H1 (cell line): ENCODE data around the gene CNNM4. TPM values are rescaled to one million over a fixed set of nuclear protein-coding genes. Genes with fewer than 3 reads are reported as not detected.

ENCODE experiments used
- CTCF ChIA-PET: fragments of 300-600 bp; sonication (Branson Sonifier 250); formaldehyde crosslinking; loops from one replicate; lab custom pipeline; 2021; ENCODE audit not compliant: partially characterized antibody; lab: Charles Lee
- POLR2A ChIA-PET: fragments of 300-600 bp; sonication (Branson Sonifier 250); formaldehyde crosslinking; loops from one replicate; lab custom pipeline; 2021; ENCODE audit warnings: inconsistent platforms; ENCODE audit not compliant: partially characterized antibody; lab: Charles Lee
- DNase-seq, 2 experiments: peaks; one replicate each; pipeline versions ENCODE4 v3.0.0 to v3.0.0-alpha.2; 2010 to 2022; ENCODE audit warnings: low spot score in 2 of 2, low read depth in 1 of 2, mixed read lengths in 1 of 2
- FAIRE-seq: peaks from 2 replicates; lab custom pipeline; 2011; peaks lifted over from hg19 to GRCh38; lab: Jason Lieb, UNC
- H2AFZ ChIP-seq: 2 replicates; pipeline ENCODE4 v1.8.1; 2012; ENCODE audit warnings: low read length, inconsistent platforms
- H2AK5ac ChIP-seq: 2 replicates; pipeline ENCODE4 v1.6.1; 2013; ENCODE audit warnings: low read depth, low read length
- H2BK120ac ChIP-seq: replicated peaks from 2 replicates; pipeline ENCODE3; 2013; ENCODE audit warnings: low read depth, low read length, inconsistent platforms
- H2BK12ac ChIP-seq: 2 replicates; pipeline ENCODE4 v1.6.1; 2013; ENCODE audit warnings: low read depth, low read length
- H2BK15ac ChIP-seq: 2 replicates; pipeline ENCODE4 v1.6.1; 2013; ENCODE audit warnings: low read length
- H2BK20ac ChIP-seq: 2 replicates; pipeline ENCODE4 v1.6.1; 2013; ENCODE audit warnings: low read length
- H2BK5ac ChIP-seq: 2 replicates; pipeline ENCODE4 v1.6.1; 2013; ENCODE audit warnings: low read depth, low read length
- H3K14ac ChIP-seq: 2 replicates; pipeline ENCODE4 v1.6.1; 2013; ENCODE audit warnings: inconsistent platforms; ENCODE audit not compliant: insufficient read length
- H3K18ac ChIP-seq: 2 replicates; pipeline ENCODE4 v1.6.1; 2013; ENCODE audit warnings: low read length; ENCODE audit errors: extremely low read depth
- H3K23ac ChIP-seq: 2 replicates; pipeline ENCODE4 v1.6.1; 2013; ENCODE audit warnings: inconsistent platforms; ENCODE audit not compliant: insufficient read length
- H3K23me2 ChIP-seq: 2 replicates; pipeline ENCODE4 v1.6.1; 2013; ENCODE audit warnings: low read depth, low read length
- H3K27ac ChIP-seq: 2 replicates; pipeline ENCODE4 v1.6.1; 2011; ENCODE audit warnings: low read depth, low read length, inconsistent platforms
- H3K27me3 ChIP-seq, 4 experiments: replicated peaks in 1 of 4; 1 replicate in 1 of 4; 2 replicates in 3 of 4; pipeline versions ENCODE4 v1.6.1 to v1.8.1; 2011 to 2013; ENCODE audit warnings: low read length in 3 of 4, mild to moderate bottlenecking in 3 of 4, inconsistent platforms in 2 of 4, mixed read lengths in 2 of 4, moderate library complexity in 1 of 4; ENCODE audit not compliant: control insufficient read depth in 3 of 4, insufficient read depth in 3 of 4; ENCODE audit errors: extremely low read depth in 1 of 4
- H3K36me3 ChIP-seq, 4 experiments: 2 replicates each; pipeline versions ENCODE4 v1.6.1 to v1.8.1; 2011 to 2013; ENCODE audit warnings: mild to moderate bottlenecking in 4 of 4, low read length in 3 of 4, moderate library complexity in 2 of 4, control low read depth in 1 of 4, inconsistent platforms in 1 of 4; ENCODE audit not compliant: insufficient read depth in 4 of 4, control insufficient read depth in 2 of 4
- H3K4ac ChIP-seq: replicated peaks from 2 replicates; pipeline ENCODE3; 2013; ENCODE audit warnings: low read length, low read depth, mixed read lengths, inconsistent platforms; ENCODE audit not compliant: insufficient read length
- H3K4me1 ChIP-seq, 4 experiments: replicated peaks in 1 of 4; 1 replicate in 1 of 4; 2 replicates in 3 of 4; pipeline versions ENCODE4 v1.6.1 to v1.8.1; 2011 to 2013; ENCODE audit warnings: low read length in 3 of 4, inconsistent platforms in 2 of 4, mixed read lengths in 1 of 4; ENCODE audit not compliant: insufficient read depth in 4 of 4, control insufficient read depth in 3 of 4
- H3K4me2 ChIP-seq, 2 experiments: 2 replicates each; pipeline versions ENCODE4 v1.6.1 to v1.8.1; 2011 to 2013; ENCODE audit warnings: low read depth in 2 of 2, low read length in 2 of 2, control low read depth in 1 of 2, inconsistent platforms in 1 of 2, mild to moderate bottlenecking in 1 of 2; ENCODE audit not compliant: insufficient read depth in 1 of 2
- H3K4me3 ChIP-seq, 4 experiments: fragments of 200-600, 300-600 bp in 1 of 4; sonication (generic), shearing (Covaris generic), sonication (Bioruptor Twin) in 1 of 4; 2 replicates each; pipeline versions ENCODE4 v1.5.1 to v1.8.1; 2011 to 2016; ENCODE audit warnings: low read length in 4 of 4, low read depth in 3 of 4, control low read depth in 2 of 4, inconsistent platforms in 2 of 4, mild to moderate bottlenecking in 2 of 4, mixed read lengths in 1 of 4, moderate library complexity in 1 of 4; ENCODE audit not compliant: insufficient read depth in 2 of 4; ENCODE audit errors: extremely low read depth in 1 of 4
- H3K56ac ChIP-seq: replicated peaks from 2 replicates; pipeline ENCODE3; 2013; ENCODE audit warnings: low read depth, mild to moderate bottlenecking, mixed read lengths, low read length, inconsistent platforms; ENCODE audit not compliant: insufficient read length
- H3K79me1 ChIP-seq: 2 replicates; pipeline ENCODE4 v1.6.1; 2013; ENCODE audit warnings: low read depth, low read length, control low read depth
- H3K79me2 ChIP-seq, 2 experiments: 2 replicates each; pipeline versions ENCODE4 v1.6.1 to v1.8.1; 2012 to 2013; ENCODE audit warnings: low read length in 2 of 2, mild to moderate bottlenecking in 2 of 2, inconsistent platforms in 1 of 2; ENCODE audit not compliant: insufficient read depth in 2 of 2, control insufficient read depth in 1 of 2
- H3K9ac ChIP-seq, 4 experiments: replicated peaks in 1 of 4; 1 replicate in 1 of 4; 2 replicates in 3 of 4; pipeline versions ENCODE4 v1.6.1 to v1.8.1; 2011 to 2013; ENCODE audit warnings: low read depth in 3 of 4, low read length in 3 of 4, control low read depth in 2 of 4, mild to moderate bottlenecking in 2 of 4, moderate library complexity in 2 of 4, inconsistent platforms in 1 of 4; ENCODE audit errors: extremely low read depth in 1 of 4
- H3K9me3 ChIP-seq, 2 experiments: 2 replicates each; pipeline versions ENCODE4 v1.6.1 to v1.8.1; 2012 to 2013; ENCODE audit warnings: mild to moderate bottlenecking in 2 of 2, moderate library complexity in 2 of 2, control low read depth in 1 of 2, inconsistent platforms in 1 of 2, low read depth in 1 of 2, low read length in 1 of 2, mixed read lengths in 1 of 2; ENCODE audit not compliant: insufficient read depth in 2 of 2
- H4K20me1 ChIP-seq, 2 experiments: replicated peaks in 1 of 2; 2 replicates each; pipeline versions ENCODE3 to v1.8.1; 2011 to 2013; ENCODE audit warnings: inconsistent platforms in 2 of 2, low read length in 2 of 2, mild to moderate bottlenecking in 1 of 2; ENCODE audit not compliant: insufficient read depth in 2 of 2, control insufficient read depth in 1 of 2
- H4K5ac ChIP-seq: 2 replicates; pipeline ENCODE4 v1.6.1; 2013; ENCODE audit warnings: low read length, low read depth, mixed read lengths, inconsistent platforms; ENCODE audit not compliant: insufficient read length
- H4K8ac ChIP-seq: 2 replicates; pipeline ENCODE4 v1.8.0; 2013; ENCODE audit warnings: mild to moderate bottlenecking, moderate library complexity, low read length, inconsistent platforms; ENCODE audit not compliant: insufficient read depth; ENCODE audit errors: extremely low read depth
- H4K91ac ChIP-seq: replicated peaks from 2 replicates; pipeline ENCODE3; 2013; ENCODE audit warnings: low read length, mixed read lengths, inconsistent platforms; ENCODE audit not compliant: insufficient read length
- ASH2L ChIP-seq: fragments of 200-600, 300-600 bp; sonication (generic); IDR thresholded peaks from one replicate; pipeline ENCODE4 v1.7.1; 2017; ENCODE audit warnings: low read length
- ATF2 ChIP-seq: IDR thresholded peaks from 2 replicates; pipeline ENCODE4 v1.6.1; 2012; ENCODE audit warnings: low read length, inconsistent platforms
- CEBPB ChIP-seq: IDR thresholded peaks from 2 replicates; pipeline ENCODE4 v1.6.1; 2012; ENCODE audit warnings: low read depth, low read length
- CTBP2 ChIP-seq: IDR thresholded peaks from 2 replicates; pipeline ENCODE4 v1.7.0; 2011; ENCODE audit warnings: borderline replicate concordance, mild to moderate bottlenecking, moderate library complexity, mixed read lengths, low read length; ENCODE audit not compliant: insufficient read depth, insufficient read length
- FOSL1 ChIP-seq: IDR thresholded peaks from 2 replicates; pipeline ENCODE4 v1.6.1; 2011; ENCODE audit warnings: mild to moderate bottlenecking, low read depth, low read length, moderate library complexity; ENCODE audit not compliant: insufficient read depth
- HDAC2 ChIP-seq, 2 experiments: fragments of 300-600 bp in 1 of 2; sonication (generic) in 1 of 2; IDR thresholded peaks; 2 replicates each; pipeline ENCODE4 v1.6.1; 2011 to 2012; ENCODE audit warnings: low read depth in 2 of 2, low read length in 2 of 2, mild to moderate bottlenecking in 2 of 2, moderate library complexity in 2 of 2, borderline replicate concordance in 1 of 2, inconsistent platforms in 1 of 2
- HDAC6 ChIP-seq: IDR thresholded peaks from one replicate; pipeline ENCODE4 v1.7.1; 2012; ENCODE audit warnings: low read depth, mild to moderate bottlenecking, inconsistent platforms, low read length, moderate library complexity
- JUN ChIP-seq: IDR thresholded peaks from 2 replicates; pipeline ENCODE4 v1.6.1; 2011; ENCODE audit warnings: low read depth, mild to moderate bottlenecking, improper control_type of control experiment, low read length
- SAP30 ChIP-seq: fragments of 300-600 bp; sonication (generic); IDR thresholded peaks from 2 replicates; pipeline ENCODE4 v1.7.1; 2012; ENCODE audit warnings: low read length, moderate library complexity, mild to moderate bottlenecking, inconsistent platforms; ENCODE audit not compliant: insufficient read depth, insufficient replicate concordance
- SP2 ChIP-seq: IDR thresholded peaks from 2 replicates; pipeline ENCODE4 v1.6.1; 2012; ENCODE audit warnings: mild to moderate bottlenecking, low read length, inconsistent platforms
- TCF12 ChIP-seq: IDR thresholded peaks from 2 replicates; pipeline ENCODE4 v1.6.1; 2011; ENCODE audit warnings: low read depth, mild to moderate bottlenecking, low read length
- WGBS, 2 experiments: shearing (Covaris generic) in 1 of 2; methylation state at CpG; one replicate each; pipeline versions ENCODE4 v1.1.6 to v1.1.7; 2013 to 2015; ENCODE audit warnings: low lambda C conversion rate in 2 of 2, mixed read lengths in 2 of 2, inconsistent platforms in 1 of 2, low coverage in 1 of 2, missing lambda C conversion rate in 1 of 2; ENCODE audit not compliant: insufficient replicate concordance in 2 of 2, insufficient coverage in 1 of 2, insufficient read length in 1 of 2; ENCODE audit errors: extremely low coverage in 1 of 2, missing lambda C conversion rate in 1 of 2; 5-methylcytosine and 5-hydroxymethylcytosine counted together
- polyA plus RNA-seq, 7 experiments: library from polyadenylated mRNA; depleted of rRNA in 3 of 7; stranded (reverse) in 5 of 7; unstranded in 2 of 7; fragments of >200 nt in 5 of 7; fragments of 200-250 nt in 2 of 7; gene quantifications; 1 replicate in 5 of 7; 2 replicates in 1 of 7; 4 replicates in 1 of 7; pipeline versions ENCODE4 v1.2.1 to v1.2.3, GENCODE V29; 2011 to 2013; ENCODE audit warnings: missing spikeins in 2 of 7, mixed read lengths in 2 of 7
- total RNA-seq: library from RNA; stranded (reverse); fragmentation: NEBNext Ultra II Directional; extraction: Animal tissue kit (Norgen Biotek cat#: 25700); gene quantifications from 2 replicates; pipeline ENCODE4 v1.2.1, GENCODE V29; 2021

Gene CNNM4
- total and polyA plus RNA-seq, 2 of the 8 experiments (the other 6 are each of a cell fraction or from before 2014, with no cell fraction given): 10.3 to 11.0 TPM

- Histone ChIP-seq H4K20me1 (peaks cover 12 to 41% of the 10 kb centered on the region in 2 experiments), H3K9me3 (no peaks in the 10 kb centered on the region)
- TF ChIP-seq JUN (no peak), HDAC6 (no peak), HDAC2 (IDR thresholded peaks at IDR 0.05; ENCODE audit: borderline replicate concordance in 1 of 2, low read depth in 2 of 2, low read length in 2 of 2) (no peak), SP2 (no peak), FOSL1 (no peak), SAP30 (no peak), TCF12 (no peak), ATF2 (no peak), ASH2L (no peak), CTBP2 (no peak), CEBPB (no peak)
Observed at GRCh38 chr2:96822786-96823185, 62.1 kb downstream of the CNNM4 start.

More at GRCh38 chr2:96822786-96823185, 62.1 kb downstream of the CNNM4 start:
- Histone ChIP-seq H3K9ac (no peak overlapping the region), H2BK5ac (no peak overlapping the region), H3K4ac (no peak overlapping the region), H2AFZ (no peak overlapping the region), H2AK5ac (no peak overlapping the region), H3K79me1 (peaks cover 31% of the 10 kb centered on the region), H2BK120ac (no peak overlapping the region), H3K4me3 (no peak overlapping the region), H3K27me3 (no peaks in the 10 kb centered on the region), H3K4me2 (no peak overlapping the region), H3K36me3 (peaks cover 6 to 39% (median 14%) of the 10 kb centered on the region in 4 experiments; a peak in 7 of 8 replicates), H4K8ac (no peak overlapping the region; the same call in 1 of the 2 replicates), H3K18ac (no peak overlapping the region), H3K4me1 (peaks cover 0 to 16% (median 10%) of the 10 kb centered on the region in 4 experiments; a peak in 5 of 7 replicates), H3K23me2 (0 out of 2 replicates have a peak, but pooled peaks cover under 1% of the 10 kb centered on the region), H3K14ac (no peak overlapping the region), H3K27ac (no peak overlapping the region), H3K23ac (no peak overlapping the region), H2BK20ac (no peak overlapping the region), H3K56ac (no peak overlapping the region), H3K79me2 (peaks cover 3 to 67% of the 10 kb centered on the region in 2 experiments; a peak in 3 of 4 replicates), H4K5ac (no peak overlapping the region), H4K91ac (no peak overlapping the region), H2BK15ac (no peak overlapping the region), H2BK12ac (no peak overlapping the region)
- POLR2A ChIA-PET: interaction anchor here (0.7 to 1.2 kb wide), 3 partner anchors 11 to 36 kb away, joined by 3 read pairs; partner anchors contain the start of gene ANKRD39
- FAIRE-seq (no peak), DNase-seq (no peak)
- CTCF ChIA-PET: interaction anchor here (0.6 to 1.5 kb wide), 7 partner anchors 8 to 128 kb away, joined by 3 to 6 read pairs (median 3); partner anchors contain the start of gene ANKRD39
- WGBS, 2 experiments: 97% methylated on average over 4 of the region's 4 CpGs; no CpG with 5 or more reads in 1 of the 2 experiments
